K562 (cell line): ENCODE results near the gene POR. TPM values are rescaled to one million over a fixed set of nuclear protein-coding genes. Genes with fewer than 3 reads are reported as not detected.

Source experiments
- ATAC-seq: fragments of 200-7000 bp; cut with Tn5 transposase; 3 replicates; pipeline ENCODE4 v1.9.1; 2020; ENCODE audit warnings: moderate library complexity
- BruUV-seq: library from RNA; stranded (reverse); fragments of 400-500 nt; replicated peaks from 2 replicates; lab custom pipeline; 2021; lab: Mats Ljungman, UMichigan
- CTCF ChIA-PET: fragments of 300-600 bp; formaldehyde crosslinking; extraction: SDS; loops from one replicate; lab custom pipeline; 2021; ENCODE audit warnings: low intra/inter-chr PET ratio; lab: Yijun Ruan, JAX
- POLR2A ChIA-PET: fragments of 300-600, 350-650 bp; sonication (Branson Sonifier 250); formaldehyde crosslinking; extraction: SDS; loops from one replicate; lab custom pipeline; 2021; ENCODE audit warnings: antibody characterized with exemption, inconsistent platforms; lab: Yijun Ruan, JAX
- DNase-seq, 4 experiments: peaks; one replicate each; pipeline versions ENCODE4 v3.0.0 to v3.0.0-alpha.2; 2011 to 2018; ENCODE audit warnings: low spot score in 3 of 4, mixed read lengths in 3 of 4; ENCODE audit errors: extremely low read depth in 1 of 4
- FAIRE-seq: peaks from 2 replicates; lab custom pipeline; 2011; peaks lifted over from hg19 to GRCh38; lab: Jason Lieb, UNC
- H2AFZ ChIP-seq: 2 replicates; pipeline ENCODE4 v1.6.0; 2011; ENCODE audit warnings: low read depth, low read length, control low read depth, inconsistent platforms
- H3K27ac ChIP-seq: fragments of 200-600 bp; 3 replicates; pipeline ENCODE4 v1.8.0; 2011; ENCODE audit warnings: low read depth, mild to moderate bottlenecking, control low read depth, inconsistent platforms, low read length, moderate library complexity, mixed read lengths; ENCODE audit errors: extremely low read depth
- H3K27me3 ChIP-seq, 2 experiments: fragments of 300-600 bp in 1 of 2; 2 replicates in 1 of 2; 3 replicates in 1 of 2; pipeline versions ENCODE4 v1.6.0 to v1.8.0; 2011; ENCODE audit warnings: inconsistent platforms in 2 of 2, low read length in 2 of 2, mild to moderate bottlenecking in 1 of 2, mixed read lengths in 1 of 2, moderate library complexity in 1 of 2; ENCODE audit not compliant: control insufficient read depth in 2 of 2, insufficient read depth in 2 of 2
- H3K36me3 ChIP-seq: fragments of 300-600 bp; 3 replicates; pipeline ENCODE4 v1.8.0; 2011; ENCODE audit warnings: mild to moderate bottlenecking, low read length, inconsistent platforms; ENCODE audit not compliant: control insufficient read depth, insufficient read depth
- H3K4me1 ChIP-seq, 2 experiments: fragments of 200-600 bp in 1 of 2; replicated peaks in 1 of 2; 2 replicates in 1 of 2; 3 replicates in 1 of 2; pipeline versions ENCODE4 v1.5.1 to v1.8.0; 2011; ENCODE audit warnings: inconsistent platforms in 2 of 2, low read length in 2 of 2, mild to moderate bottlenecking in 1 of 2, mixed read lengths in 1 of 2, moderate library complexity in 1 of 2; ENCODE audit not compliant: control insufficient read depth in 2 of 2, insufficient read depth in 2 of 2
- H3K4me2 ChIP-seq: 2 replicates; pipeline ENCODE4 v1.6.1; 2011; ENCODE audit warnings: low read length, control low read depth, inconsistent platforms, mixed read lengths; ENCODE audit not compliant: insufficient read depth
- H3K4me3 ChIP-seq: fragments of 200-600 bp; sonication (generic), shearing (Covaris generic); 2 replicates; pipeline ENCODE4 v1.5.1; 2016; ENCODE audit warnings: control low read depth, inconsistent platforms
- H3K79me2 ChIP-seq: fragments of 200-600 bp; 3 replicates; pipeline ENCODE4 v1.8.0; 2011; ENCODE audit warnings: low read length, inconsistent platforms; ENCODE audit not compliant: control insufficient read depth, insufficient read depth
- H3K9ac ChIP-seq, 2 experiments: 2 replicates each; pipeline versions ENCODE4 v1.6.0 to v1.6.1; 2011; ENCODE audit warnings: low read depth in 2 of 2, low read length in 2 of 2, control low read depth in 1 of 2, inconsistent platforms in 1 of 2, mild to moderate bottlenecking in 1 of 2, mixed read lengths in 1 of 2; ENCODE audit not compliant: insufficient read depth in 1 of 2
- H3K9me1 ChIP-seq: one replicate; pipeline ENCODE4 v1.6.0; 2011; ENCODE audit warnings: inconsistent platforms, mild to moderate bottlenecking, low read length, moderate library complexity; ENCODE audit not compliant: control insufficient read depth, insufficient read depth
- H3K9me3 ChIP-seq: replicated peaks from 2 replicates; pipeline ENCODE4 v1.5.1; 2011; ENCODE audit warnings: low read depth, low read length, inconsistent platforms; ENCODE audit not compliant: control insufficient read depth, insufficient read depth
- H4K20me1 ChIP-seq: replicated peaks from 2 replicates; pipeline ENCODE4 v1.6.1; 2011; ENCODE audit warnings: low read length, inconsistent platforms, mixed read lengths; ENCODE audit not compliant: control insufficient read depth, insufficient read depth
- COPS2 ChIP-seq: fragments of 450-650 bp; conservative IDR thresholded peaks from 2 replicates; pipeline ENCODE4 v1.6.1; 2016; ENCODE audit warnings: mild to moderate bottlenecking, moderate library complexity
- E4F1 ChIP-seq: fragments of 250-450 bp; sonication (Bioruptor Pico); IDR thresholded peaks from 2 replicates; pipeline ENCODE4 v1.5.0; 2021; ENCODE audit warnings: mild to moderate bottlenecking, borderline replicate concordance
- ESRRB ChIP-seq: fragments of 250-450 bp; sonication (Bioruptor Pico); IDR thresholded peaks from 2 replicates; pipeline ENCODE4 v1.5.0; 2020; ENCODE audit warnings: mild to moderate bottlenecking, moderate library complexity, borderline replicate concordance
- FOXJ2 ChIP-seq: fragments of 200-800 bp; sonication (Bioruptor generic); IDR thresholded peaks from 2 replicates; pipeline ENCODE4 v1.6.1; 2016; ENCODE audit warnings: missing genetic modification characterization, missing compliant biosample characterization
- HCFC1 ChIP-seq: IDR thresholded peaks from 2 replicates; pipeline ENCODE4 v1.6.1; 2012; ENCODE audit warnings: low read depth, low read length, improper control_type of control experiment
- HDAC1 ChIP-seq, 2 experiments: fragments of 450-650 bp; IDR thresholded peaks; 2 replicates each; pipeline ENCODE4 v1.6.1; 2016 to 2017; ENCODE audit warnings: inconsistent platforms in 1 of 2, mild to moderate bottlenecking in 1 of 2, moderate library complexity in 1 of 2
- HDGF ChIP-seq: fragments of 450-650 bp; IDR thresholded peaks from 2 replicates; pipeline ENCODE4 v1.6.1; 2016
- LCOR ChIP-seq: sonication (generic); formaldehyde crosslinking; IDR thresholded peaks from 2 replicates; pipeline ENCODE4 v1.8.0; 2022; ENCODE audit warnings: mild to moderate bottlenecking, missing genetic modification reagents
- MBD1 ChIP-seq: fragments of 250-450 bp; sonication (Bioruptor Pico); IDR thresholded peaks from 2 replicates; pipeline ENCODE4 v1.8.0; 2022; ENCODE audit warnings: inconsistent platforms
- MCM5 ChIP-seq: fragments of 450-650 bp; IDR thresholded peaks from 2 replicates; pipeline ENCODE4 v1.6.1; 2016; ENCODE audit warnings: low read depth
- OTX1 ChIP-seq: fragments of 450-650 bp; formaldehyde crosslinking; IDR thresholded peaks from 2 replicates; pipeline ENCODE4 v1.4.0; 2022; ENCODE audit warnings: mild to moderate bottlenecking
- RNF2 ChIP-seq: sonication (generic); IDR thresholded peaks from 2 replicates; pipeline ENCODE4 v1.6.1; 2016
- SRSF3 ChIP-seq: fragments of 200-400 bp; formaldehyde crosslinking; IDR thresholded peaks from 2 replicates; pipeline ENCODE4 v1.6.1; 2016; ENCODE audit warnings: mild to moderate bottlenecking, low read length, moderate library complexity; ENCODE audit not compliant: insufficient read depth
- ZC3H4 ChIP-seq: sonication (generic); formaldehyde crosslinking; IDR thresholded peaks from 2 replicates; pipeline ENCODE4 v1.9.0; 2021; ENCODE audit warnings: missing genetic modification reagents, borderline replicate concordance
- WGBS: fragments of 100-300 bp; shearing (Covaris generic); methylation state at CpG from one replicate; pipeline ENCODE4 v1.1.6; 2016; ENCODE audit warnings: low coverage, mixed read lengths; ENCODE audit not compliant: insufficient coverage; ENCODE audit errors: missing lambda C conversion rate; 5-methylcytosine and 5-hydroxymethylcytosine counted together
- in situ Hi-C: fragments of 300-500 bp; cut with MboI; formaldehyde crosslinking; loops from 4 replicates; pipeline ENCODE4 v1.15.0; 2018; ENCODE audit warnings: inconsistent platforms, mixed read lengths
- intact Hi-C: fragments of 100-400 bp; cut with micrococcal nuclease; formaldehyde crosslinking; loops from 2 replicates; pipeline ENCODE4 v1.14.2; 2022
- polyA plus RNA-seq, 8 experiments: library from polyadenylated mRNA; depleted of rRNA in 4 of 8; stranded (reverse) in 5 of 8; unstranded in 3 of 8; fragments of >200 nt; fragmentation: Nextera tagmentation in 2 of 8; fragmentation: Illumina TruSeq in 1 of 8; extraction: Ambion mirVana in 2 of 8; extraction: Trizol in 1 of 8; gene quantifications; 2 replicates each; pipeline versions ENCODE4 v1.2.1 to v1.2.3, GENCODE V29; 2011 to 2014; ENCODE audit warnings: inconsistent platforms in 1 of 8, missing spikeins in 1 of 8
- total RNA-seq, 7 experiments: library from RNA; depleted of rRNA in 6 of 7; stranded (reverse); fragments of >200 nt in 6 of 7; fragmentation: Illumina TruSeq in 2 of 7; extraction: Trizol in 2 of 7; gene quantifications; 2 replicates each; pipeline versions ENCODE4 v1.2.1 to v1.2.3, GENCODE V29; 2011 to 2021; ENCODE audit warnings: low replicate concordance in 1 of 7

POR gene
- total and polyA plus RNA-seq, 9 of the 15 experiments (the other 6 are each of a cell fraction or from before 2014, with no cell fraction given) = 4.7 to 142 (median 40.8) TPM

- Histone ChIP-seq H3K36me3 (peaks cover 19% of the 10 kb centered on the region; the same call in 1 of the 3 replicates), H2AFZ (no peak overlapping the region)
- 64% methylated on average over 4 of the region's 4 CpGs for WGBS
- TF ChIP-seq HDGF (no peak), MBD1 (CRISPR knock-in tag) (no peak), MCM5 (no peak), HDAC1 (IDR thresholded peaks at IDR 0.05) (no peak), ZC3H4 (CRISPR knock-in tag) (no peak), COPS2 (no peak), RNF2 (no peak), OTX1 (no peak), HCFC1 (no peak), SRSF3 (no peak), FOXJ2 (no peak), LCOR (CRISPR knock-in tag) (no peak), E4F1 (no peak), ESRRB (no peak)
- TF ChIP-seq, all 486 proteins: peak for 0
- Histone ChIP-seq H3K9me3 (no peaks in the 10 kb centered on the region), H3K9me1 (no peaks in the 10 kb centered on the region), H3K27ac (no peak overlapping the region), H3K27me3 (no peaks in the 10 kb centered on the region), H3K4me1 (peaks cover 17 to 41% of the 10 kb centered on the region in 2 experiments), H3K4me2 (no peak overlapping the region), H3K9ac (no peak overlapping the region), H3K79me2 (peaks cover 2% of the 10 kb centered on the region; the same call in 1 of the 3 replicates), H3K4me3 (no peak overlapping the region), H4K20me1 (no peaks in the 10 kb centered on the region)
- in situ Hi-C loops = no loop called here
- ChIA-PET CTCF (no interaction called here), POLR2A (no interaction called here)
- no peak for ATAC-seq
- no peak for FAIRE-seq
- no TSS peak for BruUV-seq
- DNase-seq = no peak
- intact Hi-C loops = no loop called here
These were observed 81.5 kb downstream of the POR start for GRCh38 chr7:75996476-75996875.
